AG20443 (cell line): ENCODE measurements around the gene NFATC3.
"Not testable (repeated sequence)": the region's sequence is repeated elsewhere in the genome, so short reads cannot be mapped to it uniquely, and the experiment has no call there.

ENCODE experiments used
- DNase-seq: peaks from one replicate; pipeline ENCODE4 v3.0.0; 2012; ENCODE audit warnings: low spot score, mixed read lengths

NFATC3 gene

DNA sequence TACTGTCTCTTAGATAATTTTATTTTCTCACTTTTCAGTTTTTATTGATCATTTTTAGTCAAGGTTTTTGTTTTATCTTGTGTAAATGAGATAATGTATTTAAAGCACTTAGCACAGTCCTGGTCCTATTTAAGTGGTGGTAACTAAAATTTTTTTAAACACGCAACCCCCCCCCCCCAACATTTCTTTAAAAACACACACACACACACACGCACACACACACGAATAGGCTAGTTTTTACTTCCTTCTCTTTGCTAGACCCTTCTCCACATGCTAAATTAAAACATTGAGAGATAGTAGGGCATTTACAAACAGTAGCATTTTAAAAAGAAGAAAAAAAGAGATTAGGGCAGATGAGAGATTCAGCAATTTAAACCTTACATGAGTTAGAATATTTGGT lies 5.0 kb downstream of the NFATC3 start:
- no peak for DNase-seq

DNA sequence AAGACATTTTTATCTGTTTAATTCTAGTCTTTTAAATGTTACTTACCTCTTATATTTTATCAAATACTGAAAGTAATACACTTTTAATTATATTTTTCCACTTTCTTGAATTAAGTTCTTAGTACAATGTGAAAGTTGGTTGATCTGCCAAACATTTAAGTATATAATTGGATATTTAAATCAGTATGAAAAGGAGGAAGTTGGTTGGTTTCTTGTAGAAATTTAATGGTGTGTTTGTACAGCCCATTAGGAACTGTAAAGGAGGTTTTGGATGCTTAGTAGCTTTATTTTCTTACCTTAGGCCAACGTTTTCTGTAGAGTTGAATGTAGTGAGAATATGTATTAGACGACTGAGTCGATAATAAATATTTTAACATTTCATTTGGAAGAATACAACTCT lies 5.4 kb downstream of the NFATC3 start:
- no peak for DNase-seq

GRCh38 chr16:68091380-68092261 lies 6.5 kb downstream of the NFATC3 start:
- peak; percentile 14 for DNase-seq

- not testable (repeated sequence) for DNase-seq
Observed at GRCh38 chr16:68092275-68092674, 7.1 kb downstream of the NFATC3 start.

- peak; percentile 51 for DNase-seq
Observed at GRCh38 chr16:68093816-68094613, 8.8 kb downstream of the NFATC3 start.

GRCh38 chr16:68094614-68094934 lies 9.4 kb downstream of the NFATC3 start:
- no peak for DNase-seq

- DNase-seq: no peak
Observed at GRCh38 chr16:68096491-68096890, 11.3 kb downstream of the NFATC3 start.

DNA sequence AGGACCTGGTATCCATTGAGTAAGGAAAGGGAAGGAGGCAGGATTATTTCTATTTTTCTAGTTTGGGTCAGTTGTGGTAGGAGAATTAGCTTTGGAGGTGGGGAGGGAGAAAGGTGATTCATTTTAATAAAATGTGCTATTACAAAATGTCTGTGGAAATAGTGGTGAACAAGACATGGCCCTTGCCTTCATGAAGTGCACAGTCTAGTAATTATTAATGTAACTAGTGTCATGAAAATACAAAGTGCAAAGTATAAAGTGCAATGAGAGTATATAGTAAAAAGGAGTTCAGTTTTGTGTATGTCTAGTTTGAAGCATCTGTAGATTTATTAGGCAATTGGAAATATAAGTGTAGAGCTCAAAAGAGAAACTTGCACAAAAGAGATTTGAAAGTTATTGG lies 11.9 kb downstream of the NFATC3 start:
- DNase-seq: no peak

DNA sequence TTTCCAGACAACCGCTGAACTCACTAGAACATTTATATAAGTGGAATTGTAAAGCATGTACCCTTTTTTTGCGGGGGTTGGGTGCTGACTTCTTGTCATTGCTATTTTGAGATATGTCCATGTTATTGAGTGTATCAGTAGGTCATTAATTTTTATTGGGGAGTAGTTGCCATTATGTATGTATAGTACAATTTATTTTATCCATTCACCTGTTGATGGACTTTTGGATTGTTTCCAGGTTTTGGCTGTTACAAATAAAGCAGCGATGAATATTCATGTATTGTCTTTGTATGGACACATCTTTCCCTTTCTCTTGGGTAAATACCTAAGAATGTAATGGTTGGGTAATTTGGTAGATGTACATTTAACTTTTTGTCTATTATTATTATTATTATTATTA lies 12.7 kb downstream of the NFATC3 start:
- DNase-seq: no peak

DNA sequence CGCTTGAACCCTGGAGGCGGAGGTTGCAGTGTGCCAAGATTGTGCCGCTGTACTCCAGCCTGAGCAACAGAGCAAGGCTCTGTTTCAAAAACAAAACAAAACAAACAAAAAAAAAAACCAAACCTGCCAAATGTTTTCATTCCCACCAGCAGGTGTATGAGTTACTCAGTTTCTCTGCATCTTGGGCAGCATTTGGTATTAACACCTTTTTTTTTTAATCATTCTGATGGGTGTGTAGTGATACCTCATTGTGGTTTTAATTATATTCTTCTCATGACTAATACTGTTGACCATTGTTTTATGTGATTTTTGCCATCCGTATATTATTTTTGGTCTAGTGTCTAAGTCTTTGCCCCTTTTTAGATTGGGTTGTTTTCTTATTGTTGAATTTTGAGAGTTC lies 15.3 kb downstream of the NFATC3 start:
- no peak for DNase-seq

DNA sequence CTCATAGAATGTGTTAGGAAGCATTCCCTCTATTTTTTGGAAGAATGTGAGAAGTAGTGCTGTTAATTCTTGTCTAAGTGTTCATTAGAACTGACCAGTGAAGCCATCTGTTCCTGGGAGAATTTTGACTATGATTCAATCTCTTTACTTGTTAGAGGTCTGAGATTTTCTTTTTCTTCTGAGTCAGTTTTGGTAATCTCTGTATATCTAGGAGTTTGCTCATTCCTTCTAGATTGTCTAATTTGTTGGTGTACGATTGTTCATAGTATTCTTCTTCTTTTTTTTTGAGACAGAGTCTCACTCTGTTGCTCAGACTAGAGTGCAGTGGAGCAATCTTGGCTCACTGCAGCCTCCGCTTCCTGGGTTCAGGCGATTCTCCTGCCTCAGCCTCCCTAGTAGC lies 20.4 kb downstream of the NFATC3 start:
- DNase-seq: no peak

GRCh38 chr16:68107230-68107928 lies 22.2 kb downstream of the NFATC3 start:
- DNase-seq: not testable (repeated sequence)

DNA sequence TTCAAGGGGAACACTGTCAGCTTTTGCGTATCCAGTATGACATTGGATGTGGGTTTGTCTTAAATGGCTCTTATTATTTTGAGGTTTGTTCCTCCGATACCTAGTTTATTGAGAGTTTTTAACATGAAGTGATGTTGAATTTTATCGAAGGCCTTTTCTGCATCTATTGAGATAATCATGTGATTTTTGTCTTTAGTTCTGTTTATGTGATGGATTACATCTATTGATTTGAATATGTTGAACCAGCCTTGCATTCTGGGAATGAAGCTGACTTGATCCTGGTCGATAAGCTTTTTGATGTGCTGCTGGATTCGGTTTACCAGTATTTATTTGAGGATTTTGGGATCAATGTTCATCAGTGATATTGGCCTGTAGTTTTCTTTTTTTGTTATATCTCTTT lies 24.0 kb downstream of the NFATC3 start:
- DNase-seq: not testable (repeated sequence)

DNA sequence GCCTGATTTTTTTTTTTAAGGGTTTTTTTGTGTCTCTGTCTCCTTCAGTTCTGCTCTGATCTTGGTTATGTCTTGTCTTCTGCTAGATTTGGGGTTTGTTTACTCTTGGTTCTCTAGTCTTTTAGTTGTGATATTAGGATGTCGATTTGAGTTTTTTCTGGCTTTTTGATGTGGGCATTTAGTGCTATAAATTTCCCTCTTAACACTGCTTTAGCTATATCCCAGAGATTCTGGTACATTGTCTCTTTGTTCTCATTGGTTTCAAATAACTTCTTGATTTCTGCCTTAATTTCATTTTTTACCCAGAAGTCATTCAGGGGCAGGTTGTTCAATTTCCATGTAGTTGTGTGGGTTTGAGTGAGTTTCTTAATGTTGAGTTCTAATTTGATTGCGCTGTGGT lies 25.4 kb downstream of the NFATC3 start:
- not testable (repeated sequence) for DNase-seq

DNA sequence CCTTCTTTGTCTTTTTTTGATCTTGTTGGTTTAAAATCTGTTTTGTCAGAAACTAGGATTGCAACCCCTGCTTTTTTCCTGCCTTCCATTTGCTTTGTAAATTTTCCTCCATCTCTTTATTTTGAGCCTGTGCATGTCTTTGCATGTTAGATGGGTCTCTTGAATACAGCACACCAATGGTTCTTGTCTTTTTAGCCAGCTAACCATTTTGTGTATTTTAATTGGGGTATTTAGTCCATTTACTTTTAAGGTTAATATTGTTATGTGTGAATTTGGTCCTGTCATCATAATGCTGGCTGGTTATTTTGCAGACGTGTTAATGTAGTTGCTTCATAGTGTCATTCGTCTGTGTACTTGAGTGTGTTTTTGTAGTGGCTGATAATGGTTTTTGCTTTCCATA lies 26.2 kb downstream of the NFATC3 start:
- no peak for DNase-seq

DNA sequence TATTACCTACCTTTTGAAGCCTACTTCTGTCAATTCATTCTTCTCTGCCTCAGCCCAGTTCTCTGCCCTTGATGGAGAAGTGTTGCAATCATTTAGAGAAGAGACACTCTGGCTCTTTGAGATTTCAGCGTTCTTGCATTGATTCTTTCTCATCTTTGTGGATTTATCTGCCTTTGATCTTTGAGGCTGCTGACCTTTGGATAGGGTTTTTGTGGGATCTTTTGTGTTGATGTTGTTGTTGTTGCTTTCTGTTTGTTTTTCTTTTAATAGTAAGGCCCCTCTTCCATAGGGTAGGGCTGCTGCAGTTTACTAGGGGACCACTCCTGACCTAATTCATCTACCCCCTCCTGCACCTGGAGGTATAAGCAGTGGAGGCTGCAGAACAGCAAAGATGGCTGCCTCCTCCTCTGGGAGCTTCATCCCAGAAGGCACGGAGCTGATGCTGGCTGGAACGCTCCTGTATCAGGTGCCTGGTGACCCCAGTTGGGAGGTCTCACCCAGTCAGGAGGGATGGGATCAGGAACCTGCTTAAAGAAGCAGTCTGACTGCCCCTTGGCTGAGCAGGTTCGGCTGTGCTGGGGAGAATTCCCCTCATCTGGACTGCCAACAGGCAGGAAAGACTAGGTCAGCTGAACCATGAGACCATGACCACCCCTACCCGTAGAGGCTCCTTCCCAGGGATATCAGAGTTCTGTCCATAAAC lies 28.0 kb downstream of the NFATC3 start:
- no peak for DNase-seq

DNA sequence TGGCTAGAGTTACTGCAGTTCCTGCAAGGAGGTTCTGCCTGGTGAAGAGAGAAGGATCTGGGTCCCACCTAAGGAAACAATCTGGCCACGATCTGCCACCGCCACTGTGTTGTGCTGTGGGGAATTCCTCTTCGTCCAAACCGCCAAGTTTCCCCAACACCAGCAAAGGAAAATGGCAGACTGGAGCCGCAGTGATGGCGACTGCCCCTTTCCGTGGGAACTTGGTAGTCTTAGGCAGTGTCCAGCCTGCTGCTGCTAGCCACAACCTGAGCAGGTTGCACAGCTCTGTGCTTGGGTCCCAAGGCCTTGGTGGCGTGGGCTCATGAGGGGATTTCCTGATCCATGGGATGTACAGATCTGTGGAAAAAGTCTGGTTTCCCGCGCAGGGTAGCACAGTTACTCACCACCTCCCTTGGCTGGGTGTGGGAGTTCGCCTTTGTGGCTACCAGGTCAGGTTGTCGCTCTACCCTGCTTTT lies 28.6 kb downstream of the NFATC3 start:
- no peak for DNase-seq

DNA sequence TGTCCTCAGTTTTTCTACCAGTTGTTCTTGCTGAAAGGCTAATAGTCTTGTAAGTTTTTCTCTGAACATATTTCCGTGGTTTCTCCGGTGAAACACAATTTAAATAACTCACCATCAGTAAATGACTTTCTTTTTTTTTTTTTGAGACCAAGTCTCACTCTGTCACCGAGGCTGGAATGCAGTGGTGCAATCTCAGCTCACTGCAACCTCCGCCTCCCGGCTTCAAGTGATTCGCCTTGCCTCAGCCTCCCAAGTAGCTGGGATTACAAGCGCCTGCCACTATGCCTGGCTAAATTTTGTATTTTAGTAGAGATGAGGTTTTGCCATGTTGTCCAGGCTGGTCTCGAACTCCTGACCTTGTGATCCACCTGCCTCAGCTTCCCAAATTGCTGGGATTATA lies 29.8 kb downstream of the NFATC3 start:
- DNase-seq: not testable (repeated sequence)

- no peak for DNase-seq
Observed at GRCh38 chr16:68115851-68116250, 30.7 kb downstream of the NFATC3 start.

DNA sequence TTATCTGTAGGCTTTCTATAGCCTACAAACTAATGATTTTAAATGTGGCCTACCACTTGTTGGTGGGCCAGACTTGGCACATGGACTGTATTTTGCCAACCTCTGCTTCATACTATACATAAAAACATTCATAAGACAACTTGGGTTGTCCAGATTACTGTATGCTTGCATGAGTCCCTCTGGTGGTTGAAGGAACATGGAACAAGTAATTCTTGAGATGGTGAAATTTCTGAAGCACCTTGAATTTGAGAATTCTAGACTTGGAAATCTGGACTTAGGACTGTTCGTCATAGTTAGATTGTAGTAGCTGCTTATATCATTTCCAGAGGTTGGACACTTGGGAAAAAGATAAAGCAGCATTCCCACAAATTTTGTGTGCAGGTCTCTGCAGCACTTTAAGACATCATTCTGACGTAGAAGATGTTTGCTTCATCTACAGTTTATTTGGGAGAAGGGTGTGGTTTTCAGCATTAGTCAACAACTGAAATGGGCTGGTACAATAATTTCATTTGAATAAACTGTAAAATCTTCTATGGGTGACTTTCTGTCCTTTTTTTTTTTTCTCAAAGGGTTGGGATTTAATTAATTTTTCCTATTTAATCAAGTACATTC lies 31.2 kb downstream of the NFATC3 start:
- DNase-seq: peak; percentile 28

DNA sequence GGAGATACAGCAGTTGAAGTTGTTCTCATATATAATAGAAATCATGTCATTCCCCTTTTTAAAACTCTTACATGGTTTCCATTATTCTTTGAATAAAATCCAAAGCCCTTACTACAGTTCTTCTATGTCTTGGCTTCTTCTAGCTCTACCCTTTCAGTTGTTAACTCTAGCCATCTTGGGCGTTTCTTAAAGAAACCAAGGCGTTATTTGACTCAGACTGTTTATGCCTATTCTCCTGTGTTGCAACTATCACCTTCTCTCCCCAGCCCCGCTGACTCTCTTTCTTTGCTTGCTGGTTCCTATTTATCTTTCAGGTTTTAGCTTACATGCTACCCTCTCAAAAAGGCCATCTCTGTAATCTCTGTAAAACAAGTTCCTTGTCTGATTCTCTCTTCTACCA lies 32.7 kb downstream of the NFATC3 start:
- DNase-seq: no peak

GRCh38 chr16:68118954-68119353 lies 33.8 kb downstream of the NFATC3 start:
- DNase-seq: not testable (repeated sequence)
